HG03439 (cell line): ENCODE data around the gene ERLEC1.
A peak's percentile ranks its signal among the peaks of the same experiment; 100 is the strongest.
"Not testable (repeated sequence)": the region's sequence is repeated elsewhere in the genome, so short reads cannot be mapped to it uniquely, and the experiment has no call there.

ENCODE experiments used
- ATAC-seq: cut with Tn5 transposase; IDR thresholded peaks from one replicate; pipeline ENCODE4 v1.9.1; 2021; ENCODE audit warnings: mild to moderate bottlenecking, moderate library complexity; ENCODE audit not compliant: unreplicated experiment

The ERLEC1 gene

GRCh38 chr2:53780056-53780455 lies 6.8 kb upstream of the ERLEC1 start:
- ATAC-seq: no peak

- ATAC-seq: no peak
These were observed 4.2 kb upstream of the ERLEC1 start for GRCh38 chr2:53782676-53783075.

DNA sequence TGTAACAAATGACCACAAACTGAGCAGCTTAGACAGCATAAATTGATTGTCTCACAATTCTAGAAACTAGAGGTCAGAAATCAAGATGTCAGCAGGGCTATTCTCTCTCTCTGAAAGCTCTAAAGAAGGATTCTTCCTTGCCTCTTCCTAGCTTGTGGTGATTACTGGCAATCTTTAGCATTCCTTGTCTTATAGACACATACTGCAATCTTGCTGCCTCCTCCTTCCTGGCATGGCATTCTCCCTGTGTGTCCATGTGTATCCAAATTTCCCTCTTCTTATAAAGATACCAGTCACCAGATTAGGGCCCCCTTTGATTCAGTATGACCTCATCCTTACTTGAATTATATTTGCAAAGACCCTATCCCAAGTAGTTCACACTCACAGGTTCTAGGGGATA lies 2.4 kb upstream of the ERLEC1 start:
- ATAC-seq: no peak

DNA sequence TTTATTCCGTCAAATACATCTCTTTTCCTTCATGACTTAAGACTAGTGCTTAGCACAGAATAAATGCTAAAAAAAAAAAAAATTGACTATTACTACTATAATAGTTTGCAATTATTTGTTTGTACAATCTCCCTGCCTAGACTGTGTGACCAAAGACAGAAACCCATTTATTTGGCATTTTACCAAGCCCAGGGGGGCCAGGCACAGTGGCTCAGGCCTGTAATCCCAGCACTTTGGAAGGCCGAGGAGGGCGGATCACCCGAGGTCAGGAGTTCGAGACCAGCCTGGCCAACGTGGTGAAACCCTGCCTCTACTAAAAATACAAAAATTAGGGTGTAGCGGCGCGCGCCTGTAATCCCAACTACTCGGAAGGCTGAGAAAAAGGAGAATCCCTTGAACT lies 1.5 kb upstream of the ERLEC1 start:
- no peak for ATAC-seq

DNA sequence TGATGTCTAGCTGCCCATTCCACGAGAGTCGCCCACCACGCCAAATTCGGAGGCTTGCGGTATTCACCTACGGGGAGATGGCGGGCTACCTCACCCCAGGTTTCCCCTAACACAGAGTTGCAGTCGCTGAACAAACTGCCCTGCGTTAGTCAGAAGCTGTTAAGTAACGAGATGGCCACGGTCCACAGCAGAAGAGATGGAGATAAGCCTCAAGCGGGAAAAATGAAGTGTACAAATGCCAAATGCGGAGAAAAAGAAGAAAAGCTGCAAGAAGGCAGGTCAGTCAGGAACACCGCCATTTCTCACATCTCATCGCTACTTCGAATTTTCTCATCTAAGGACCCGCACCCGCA lies 516 bp upstream of the ERLEC1 start:
- peak; percentile 2 for ATAC-seq

GRCh38 chr2:53787614-53788289 lies 908 bp downstream of the ERLEC1 start:
- ATAC-seq: peak; percentile 7

GRCh38 chr2:53793261-53793660 lies 6.4 kb downstream of the ERLEC1 start:
- no peak for ATAC-seq

DNA sequence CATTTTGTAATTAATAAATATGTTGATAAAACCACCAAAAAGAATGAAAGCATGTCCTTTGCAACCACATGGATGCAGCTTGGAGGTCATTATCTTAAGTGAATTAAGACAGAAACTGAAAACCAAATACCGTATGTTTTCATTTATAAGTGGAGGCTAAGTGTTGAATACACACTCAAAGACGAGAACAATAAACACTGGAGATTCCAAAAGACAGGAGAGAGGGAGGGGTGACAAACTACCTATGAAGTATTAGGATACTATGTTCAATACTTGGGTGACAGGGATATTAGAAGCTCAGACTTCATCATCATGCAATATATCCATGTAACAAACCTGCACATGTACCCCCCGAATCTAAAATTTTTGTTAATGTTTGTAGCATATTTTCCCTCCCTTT lies 7.0 kb downstream of the ERLEC1 start:
- ATAC-seq: no peak

- no peak for ATAC-seq
These were observed 14.7 kb downstream of the ERLEC1 start for GRCh38 chr2:53801547-53801946.

GRCh38 chr2:53802617-53803151 lies 15.8 kb downstream of the ERLEC1 start:
- ATAC-seq: no peak

DNA sequence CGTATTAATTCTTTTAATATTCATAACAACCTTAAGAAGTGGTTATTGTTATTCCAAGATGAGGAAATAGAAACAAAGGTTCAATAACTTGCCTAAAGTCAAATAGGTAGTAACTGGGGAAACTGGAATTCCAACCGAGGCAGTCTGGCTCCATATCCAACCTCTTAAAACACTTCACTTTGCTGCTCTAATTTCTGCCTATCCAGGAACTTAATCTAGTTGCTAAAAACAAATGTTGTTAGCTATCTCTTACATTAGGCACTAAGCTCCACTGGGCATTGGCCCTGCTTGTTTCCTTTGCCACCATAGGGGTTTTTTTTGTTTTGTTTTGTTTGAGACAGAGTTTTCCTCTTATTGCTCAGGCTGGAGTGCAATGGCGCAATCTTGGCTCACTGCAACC lies 24.8 kb downstream of the ERLEC1 start:
- ATAC-seq: no peak

GRCh38 chr2:53813151-53813550 lies 26.3 kb downstream of the ERLEC1 start:
- ATAC-seq: no peak

DNA sequence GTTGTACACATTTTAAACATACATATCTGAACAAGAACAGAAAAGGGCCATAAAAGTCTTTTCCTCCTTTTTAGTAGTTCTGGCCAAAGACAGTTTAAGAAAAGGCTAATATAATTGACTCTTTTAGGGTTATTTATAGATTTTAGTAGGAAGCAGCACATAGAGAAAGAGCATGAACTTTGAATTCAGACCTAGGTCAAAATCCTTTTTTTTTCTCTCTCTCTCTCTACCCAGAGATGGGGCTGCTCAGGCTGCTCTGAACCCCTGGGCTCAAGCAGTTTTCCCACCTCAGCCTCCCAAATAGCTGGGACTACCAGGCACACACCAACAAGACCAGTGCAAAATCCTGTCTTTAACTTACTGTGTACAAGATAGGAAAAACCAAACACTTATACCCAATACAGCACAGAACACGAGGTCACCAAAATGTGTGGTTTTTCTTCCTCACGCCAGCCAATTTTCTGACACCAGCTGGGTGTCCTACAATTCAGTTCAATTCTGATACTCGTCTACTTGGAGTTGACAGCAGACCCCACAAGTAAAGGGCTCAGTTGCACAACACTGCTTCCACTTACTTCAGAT lies 32.1 kb downstream of the ERLEC1 start:
- no peak for ATAC-seq

- ATAC-seq: no peak
These were observed 32.8 kb downstream of the ERLEC1 start for GRCh38 chr2:53819634-53820033.

DNA sequence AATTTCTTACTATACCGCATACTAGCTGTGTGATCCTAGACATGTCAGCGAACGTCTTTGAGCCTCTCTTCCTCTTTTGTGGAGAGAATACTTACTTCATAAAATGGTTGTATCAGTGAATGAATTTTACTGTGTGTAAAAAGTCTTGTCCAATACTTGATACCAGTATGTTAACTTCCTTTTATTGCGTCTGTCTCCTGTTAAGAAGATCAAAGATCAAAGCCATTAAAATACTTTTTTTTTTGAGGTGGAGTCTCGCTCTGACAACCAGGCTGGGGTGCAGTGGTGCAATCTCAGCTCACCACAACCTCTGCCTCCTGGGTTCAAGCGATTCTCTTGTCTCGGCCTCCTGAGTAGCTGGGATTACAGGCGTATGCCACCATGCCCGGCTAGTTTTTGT lies 33.2 kb downstream of the ERLEC1 start:
- no peak for ATAC-seq

DNA sequence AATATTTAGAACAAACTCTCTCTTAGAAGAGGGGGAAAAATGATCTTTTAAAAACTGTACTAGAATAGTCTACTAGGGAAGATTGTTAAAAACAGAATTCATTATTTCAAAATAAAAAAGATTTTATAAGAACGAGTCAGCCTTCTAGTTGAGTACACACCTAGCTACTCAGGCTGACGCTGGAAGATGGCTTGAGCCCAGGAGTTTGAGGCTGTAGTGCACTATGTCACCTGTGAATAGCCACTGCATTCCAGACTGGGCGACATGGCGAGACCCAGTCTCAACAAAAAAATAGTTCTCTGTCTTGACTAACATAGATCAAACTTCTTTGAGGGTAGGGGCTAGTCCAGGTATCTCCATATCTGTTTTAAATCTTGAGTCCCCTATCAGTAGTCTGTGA lies 33.9 kb downstream of the ERLEC1 start:
- ATAC-seq: no peak

DNA sequence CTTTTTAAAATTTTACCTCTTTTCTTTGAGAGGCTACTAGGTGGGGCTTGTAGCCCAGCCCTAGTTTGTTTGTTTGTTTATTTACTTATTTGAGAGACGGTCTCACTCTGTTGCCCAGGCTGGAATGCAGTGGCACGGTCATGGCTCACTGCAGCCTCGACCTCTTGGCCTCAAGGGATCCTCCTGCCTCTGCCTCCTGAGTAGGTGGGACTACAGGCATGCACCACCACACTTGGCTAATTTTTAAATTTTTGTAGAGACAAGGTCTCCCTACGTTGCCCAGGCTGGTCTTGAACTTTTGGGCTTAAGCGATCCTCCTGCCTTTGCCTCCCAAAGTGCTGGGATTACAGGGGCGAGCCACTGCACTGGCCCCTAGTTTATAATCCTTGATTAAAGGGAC lies 35.0 kb downstream of the ERLEC1 start:
- ATAC-seq: no peak

DNA sequence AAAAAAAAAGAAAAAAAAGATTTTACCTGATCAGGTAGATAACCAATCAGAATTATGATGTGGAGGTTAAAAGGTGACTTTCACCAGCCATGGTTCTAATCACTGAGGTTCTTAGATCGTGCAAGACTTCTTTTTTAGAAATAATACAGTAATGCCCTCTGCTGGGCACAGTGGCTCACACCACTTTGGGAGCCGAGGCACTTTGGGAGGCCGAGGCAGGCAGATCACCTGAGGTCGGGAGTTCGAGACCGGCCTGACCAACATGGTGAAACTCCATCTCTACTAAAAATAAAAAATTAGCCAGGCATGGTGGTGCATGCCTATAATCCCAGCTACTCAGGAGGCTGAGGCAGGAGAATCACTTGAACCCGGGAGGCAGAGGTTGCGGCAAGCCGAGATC lies 36.8 kb downstream of the ERLEC1 start:
- ATAC-seq: not testable (repeated sequence)

GRCh38 chr2:53826030-53826410 lies 39.2 kb downstream of the ERLEC1 start:
- ATAC-seq: no peak

- no peak for ATAC-seq
These were observed 39.9 kb downstream of the ERLEC1 start for GRCh38 chr2:53826587-53827397.

DNA sequence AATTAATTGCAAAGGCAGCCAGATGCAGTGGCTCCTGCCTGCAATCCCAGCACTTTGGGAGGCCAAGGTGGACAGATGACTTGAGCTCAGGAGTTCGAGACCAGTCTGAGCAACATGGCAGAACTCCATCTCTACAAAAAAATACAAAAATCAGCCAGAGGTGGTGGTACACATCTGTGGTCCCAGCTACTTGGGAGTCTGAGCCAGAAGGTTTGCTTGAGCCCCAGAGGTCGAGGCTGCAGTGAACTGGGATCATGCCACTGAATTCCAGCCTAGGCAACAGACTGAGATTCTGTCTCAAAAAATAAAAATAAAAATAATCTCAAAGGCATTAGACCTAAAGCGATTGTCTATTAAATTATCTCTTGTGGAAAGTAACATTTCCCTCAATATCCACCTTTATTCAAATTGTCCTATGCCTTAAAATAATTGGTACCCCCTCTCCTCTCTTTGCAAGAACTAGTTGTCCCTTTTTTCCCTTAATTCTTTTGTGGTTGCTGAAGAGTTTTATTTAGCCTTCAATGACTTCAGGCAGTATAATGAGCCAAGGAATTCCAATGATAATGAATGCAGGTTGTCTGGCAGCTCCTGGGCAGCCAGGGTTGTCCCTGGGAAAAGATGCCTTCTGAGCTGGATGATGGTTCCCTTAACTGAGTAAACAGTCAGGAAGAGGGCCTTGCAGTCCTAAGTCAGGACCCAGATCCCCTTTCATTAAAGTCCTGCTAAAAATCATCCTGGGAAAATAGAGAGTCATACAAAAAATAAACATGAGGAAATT lies 40.7 kb downstream of the ERLEC1 start:
- no peak for ATAC-seq
